HG02588 (cell line): ENCODE data around the gene NR2C1.
"Not testable (repeated sequence)": the region's sequence is repeated elsewhere in the genome, so short reads cannot be mapped to it uniquely, and the experiment has no call there.

ENCODE experiments used
- ATAC-seq: cut with Tn5 transposase; IDR thresholded peaks from one replicate; pipeline ENCODE4 v1.9.1; 2021; ENCODE audit warnings: mild to moderate bottlenecking, moderate library complexity; ENCODE audit not compliant: unreplicated experiment

The NR2C1 gene

GRCh38 chr12:95003921-95004272, 69.5 kb downstream of the NR2C1 start:
- peak; percentile 4 for ATAC-seq

GRCh38 chr12:95003213-95003920, 70.1 kb downstream of the NR2C1 start, which contains the start of gene NDUFA12:
Gene NDUFA12, minus strand, starts transcription at chr12:95003697. Its CDS starts 17 bp downstream, at chr12:95003680.
- ATAC-seq: peak; percentile 99

GRCh38 chr12:95002754-95003153, 70.7 kb downstream of the NR2C1 start:
- ATAC-seq: no peak

- ATAC-seq: no peak
These were observed 75.1 kb downstream of the NR2C1 start for GRCh38 chr12:94998326-94998725.

- no peak for ATAC-seq
These were observed 75.7 kb downstream of the NR2C1 start for GRCh38 chr12:94997726-94998125.

- ATAC-seq: no peak
These were observed 76.4 kb downstream of the NR2C1 start for GRCh38 chr12:94997061-94997460.

GRCh38 chr12:94994312-94994711, 79.1 kb downstream of the NR2C1 start:
- ATAC-seq: no peak

- not testable (repeated sequence) for ATAC-seq
These were observed 79.6 kb downstream of the NR2C1 start for GRCh38 chr12:94993855-94994254.

- ATAC-seq: no peak
These were observed 83.2 kb downstream of the NR2C1 start for GRCh38 chr12:94990222-94990621.

GRCh38 chr12:94988471-94988870, 84.9 kb downstream of the NR2C1 start:
- ATAC-seq: no peak

- ATAC-seq: no peak
These were observed 85.6 kb downstream of the NR2C1 start for GRCh38 chr12:94987801-94988200.

GRCh38 chr12:94987076-94987669, 86.2 kb downstream of the NR2C1 start:
- ATAC-seq: no peak

GRCh38 chr12:94985099-94985498, 88.3 kb downstream of the NR2C1 start:
- ATAC-seq: not testable (repeated sequence)

GRCh38 chr12:94983321-94983720, 90.1 kb downstream of the NR2C1 start:
- no peak for ATAC-seq

GRCh38 chr12:94982456-94982855, 91.0 kb downstream of the NR2C1 start:
- no peak for ATAC-seq

GRCh38 chr12:94980577-94980976, 92.8 kb downstream of the NR2C1 start:
- ATAC-seq: no peak

GRCh38 chr12:94979941-94980340, 93.5 kb downstream of the NR2C1 start:
- no peak for ATAC-seq

GRCh38 chr12:94977766-94978468, 95.5 kb downstream of the NR2C1 start:
- ATAC-seq: no peak

- ATAC-seq: no peak
These were observed 100.2 kb downstream of the NR2C1 start for GRCh38 chr12:94973221-94973620.

GRCh38 chr12:94972795-94973194, 100.6 kb downstream of the NR2C1 start:
- no peak for ATAC-seq

- no peak for ATAC-seq
These were observed 101.5 kb downstream of the NR2C1 start for GRCh38 chr12:94971923-94972322.

- ATAC-seq: no peak
These were observed 102.9 kb downstream of the NR2C1 start for GRCh38 chr12:94970560-94970959.
